HepG2 (cell line): ENCODE measurements around the gene CLDN20. TPM values are rescaled to one million over a fixed set of nuclear protein-coding genes. Genes with fewer than 3 reads are reported as not detected.
A peak's percentile ranks its signal among the peaks of the same experiment; 100 is the strongest.

ENCODE experiments used
- HNRNPH1 ChIP-seq: fragments of 200-400 bp; formaldehyde crosslinking; optimal IDR thresholded peaks from 2 replicates; pipeline ENCODE3; 2017; ENCODE audit warnings: mild to moderate bottlenecking, low read depth, low read length
- HNRNPLL ChIP-seq: fragments of 200-400 bp; formaldehyde crosslinking; IDR thresholded peaks from 2 replicates; pipeline ENCODE4 v1.6.1; 2017; ENCODE audit warnings: mild to moderate bottlenecking, low read depth, low read length; ENCODE audit not compliant: poor library complexity, severe bottlenecking
- JUNB ChIP-seq: sonication (generic); formaldehyde crosslinking; IDR thresholded peaks from 2 replicates; pipeline ENCODE4 v1.8.0; 2022; ENCODE audit warnings: missing genetic modification reagents, mild to moderate bottlenecking, borderline replicate concordance
- NFKBIZ ChIP-seq: IDR thresholded peaks from 2 replicates; pipeline ENCODE4 v1.6.1; 2018; ENCODE audit warnings: missing genetic modification reagents, missing compliant biosample characterization
- PRDM15 ChIP-seq: sonication (generic); formaldehyde crosslinking; IDR thresholded peaks from 2 replicates; pipeline ENCODE4 v1.4.0; 2020; ENCODE audit warnings: missing genetic modification reagents
- SNAI1 ChIP-seq: sonication (generic); formaldehyde crosslinking; IDR thresholded peaks from 2 replicates; pipeline ENCODE4 v1.5.0; 2020; ENCODE audit warnings: mild to moderate bottlenecking, missing genetic modification reagents, borderline replicate concordance
- XBP1 ChIP-seq: sonication (generic); formaldehyde crosslinking; IDR thresholded peaks from 2 replicates; pipeline ENCODE4 v1.5.0; 2020; ENCODE audit warnings: missing genetic modification reagents
- YY1 ChIP-seq: IDR thresholded peaks from 2 replicates; pipeline ENCODE4 v1.6.1; 2011; ENCODE audit warnings: low read length, low read depth, moderate library complexity, mild to moderate bottlenecking; ENCODE audit not compliant: insufficient read depth, insufficient replicate concordance
- ZNF10 ChIP-seq: sonication (generic); formaldehyde crosslinking; IDR thresholded peaks from 2 replicates; pipeline ENCODE4 v1.4.0; 2020; ENCODE audit warnings: mild to moderate bottlenecking, low read depth, missing genetic modification reagents, borderline replicate concordance
- ZNF121 ChIP-seq: sonication (generic); formaldehyde crosslinking; IDR thresholded peaks from 2 replicates; pipeline ENCODE4 v1.5.0; 2020; ENCODE audit warnings: mild to moderate bottlenecking, missing genetic modification reagents
- ZNF20 ChIP-seq: sonication (generic); formaldehyde crosslinking; IDR thresholded peaks from 2 replicates; pipeline ENCODE4 v1.4.0; 2020; ENCODE audit warnings: mild to moderate bottlenecking, moderate library complexity, missing genetic modification reagents
- ZNF281 ChIP-seq: sonication (generic); formaldehyde crosslinking; IDR thresholded peaks from 2 replicates; pipeline ENCODE4 v1.4.0; 2020; ENCODE audit warnings: missing genetic modification reagents, borderline replicate concordance
- ZNF317 ChIP-seq: sonication (generic); formaldehyde crosslinking; IDR thresholded peaks from 2 replicates; pipeline ENCODE4 v1.5.0; 2020; ENCODE audit warnings: mild to moderate bottlenecking, missing genetic modification reagents
- ZNF337 ChIP-seq: sonication (generic); formaldehyde crosslinking; IDR thresholded peaks from 2 replicates; pipeline ENCODE4 v1.5.1; 2020; ENCODE audit warnings: missing genetic modification reagents, low read depth, mild to moderate bottlenecking, borderline replicate concordance
- ZNF33A ChIP-seq: sonication (generic); formaldehyde crosslinking; IDR thresholded peaks from 2 replicates; pipeline ENCODE4 v1.5.1; 2020; ENCODE audit warnings: missing genetic modification reagents, mild to moderate bottlenecking, moderate library complexity, borderline replicate concordance
- ZNF484 ChIP-seq: sonication (generic); formaldehyde crosslinking; IDR thresholded peaks from 2 replicates; pipeline ENCODE4 v1.5.1; 2020; ENCODE audit warnings: mild to moderate bottlenecking, low read depth, missing genetic modification reagents, borderline replicate concordance
- ZNF569 ChIP-seq: sonication (generic); formaldehyde crosslinking; IDR thresholded peaks from 2 replicates; pipeline ENCODE4 v1.5.0; 2020; ENCODE audit warnings: mild to moderate bottlenecking, missing genetic modification reagents, moderate library complexity, borderline replicate concordance
- ZNF598 ChIP-seq: sonication (generic); formaldehyde crosslinking; IDR thresholded peaks from 2 replicates; pipeline ENCODE4 v1.5.1; 2020; ENCODE audit warnings: mild to moderate bottlenecking, missing genetic modification reagents, borderline replicate concordance
- ZNF674 ChIP-seq: sonication (generic); formaldehyde crosslinking; IDR thresholded peaks from 2 replicates; pipeline ENCODE4 v1.5.0; 2020; ENCODE audit warnings: low read depth, mild to moderate bottlenecking, missing genetic modification reagents
- polyA plus RNA-seq, 8 experiments: library from polyadenylated mRNA; depleted of rRNA in 3 of 8; stranded (reverse) in 7 of 8; unstranded in 1 of 8; fragments of >200 nt; fragmentation: Illumina TruSeq in 4 of 8; extraction: Trizol in 4 of 8; gene quantifications; 2 replicates each; pipeline versions ENCODE4 v1.2.1 to v1.2.3, GENCODE V29; 2011 to 2016; ENCODE audit warnings: low read depth in 4 of 8, missing spikeins in 1 of 8, mixed read lengths in 1 of 8; ENCODE audit not compliant: insufficient read depth in 1 of 8
- total RNA-seq, 5 experiments: library from RNA; depleted of rRNA; stranded (reverse); fragments of >200 nt; fragmentation: Illumina TruSeq; extraction: Trizol; gene quantifications; 2 replicates each; pipeline ENCODE4 v1.2.3, GENCODE V29; 2016; ENCODE audit warnings: low read depth in 1 of 5

Gene CLDN20
- total and polyA plus RNA-seq, 2 of the 13 experiments (the other 11 are each of a cell fraction or from before 2014, with no cell fraction given), result not detected

DNA sequence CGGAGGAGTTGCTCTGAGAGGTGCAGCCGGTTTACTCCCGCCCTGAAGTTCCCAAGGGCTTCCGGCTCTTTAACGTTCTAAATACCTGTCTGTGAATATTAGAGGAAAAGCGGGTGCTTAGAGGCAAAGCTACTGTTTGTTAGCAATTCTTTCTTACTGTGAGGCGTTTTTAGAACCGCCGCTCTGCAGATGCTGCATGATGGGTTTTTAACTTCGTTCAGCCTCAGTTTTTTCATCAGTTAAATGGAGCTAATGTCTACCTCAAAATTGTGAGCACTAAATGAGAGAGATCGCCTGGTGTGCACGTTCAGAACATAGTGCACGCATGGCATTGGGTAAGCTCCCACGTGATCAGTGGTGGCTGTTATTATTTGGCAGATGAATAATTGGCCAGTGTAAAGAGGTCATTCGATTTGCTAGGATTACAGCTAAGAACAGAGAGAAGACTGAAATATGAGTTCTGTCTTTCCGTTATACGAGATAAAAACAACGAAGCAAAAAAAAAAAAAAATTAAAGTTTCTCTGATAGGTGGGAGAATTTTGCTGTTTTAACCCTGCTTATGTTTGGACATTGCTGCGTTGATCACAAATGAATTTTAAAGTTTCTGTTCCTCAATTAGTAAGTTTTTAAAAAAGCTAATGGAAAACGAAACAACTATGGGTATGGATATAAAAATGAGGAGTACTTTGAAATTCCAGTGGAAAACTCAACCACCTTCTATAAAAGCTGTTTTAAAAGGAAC lies 51.1 kb downstream of the CLDN20 start (continued):
- peak; percentile 64; the same call in 1 of the 2 replicates for TF ChIP-seq ZNF281
- TF ChIP-seq ZNF121 (CRISPR knock-in tag), result 0 out of 2 replicates have a peak, but pooled peaks have one; percentile 40
- TF ChIP-seq ZNF317 (CRISPR knock-in tag), result peak; percentile 18; the same call in 1 of the 2 replicates
- no peak for TF ChIP-seq ZNF674 (CRISPR knock-in tag)
- peak; percentile 73; the same call in 1 of the 2 replicates for TF ChIP-seq JUNB (CRISPR knock-in tag)
- no peak; the same call in 1 of the 2 replicates for TF ChIP-seq ZNF337 (CRISPR knock-in tag)
- no peak for TF ChIP-seq ZNF10
- TF ChIP-seq SNAI1 (CRISPR knock-in tag), result peak; percentile 69; the same call in 1 of the 2 replicates
- no peak for TF ChIP-seq ZNF484
- no peak; the same call in 1 of the 2 replicates for TF ChIP-seq ZNF598
- TF ChIP-seq NFKBIZ (CRISPR knock-in tag), result no peak; the same call in 1 of the 2 replicates
- no peak for TF ChIP-seq HNRNPLL
- no peak for TF ChIP-seq PRDM15 (CRISPR knock-in tag)
- no peak for TF ChIP-seq ZNF33A (CRISPR knock-in tag)
- peak; percentile 43; the same call in 1 of the 2 replicates for TF ChIP-seq XBP1 (CRISPR knock-in tag)
- TF ChIP-seq YY1, result no peak
- TF ChIP-seq HNRNPH1, result no peak
- no peak for TF ChIP-seq ZNF569 (CRISPR knock-in tag)
- TF ChIP-seq ZNF20, result 0 out of 2 replicates have a peak, but pooled peaks have one; percentile 30
